Common myeloid progenitor, CD34-positive (primary cell): ENCODE results near the gene ACHE.
A peak's percentile ranks its signal among the peaks of the same experiment; 100 is the strongest.

ENCODE experiments used
- CTCF ChIA-PET: fragments of 350-600 bp; sonication (Branson Sonifier 250); formaldehyde crosslinking; loops from one replicate; lab custom pipeline; 2021; ENCODE audit warnings: antibody characterized with exemption; lab: Charles Lee
- POLR2A ChIA-PET: fragments of 350-600 bp; sonication (Branson Sonifier 250); formaldehyde crosslinking; loops from one replicate; lab custom pipeline; 2021; ENCODE audit warnings: antibody characterized with exemption; lab: Charles Lee
- DNase-seq, 3 donors: peaks; one replicate each; pipeline versions ENCODE4 v3.0.0 to v3.0.0-alpha.2; 2013
- H3K27ac ChIP-seq, 2 experiments: 1 replicate in 1 of 2; 2 replicates in 1 of 2; pipeline ENCODE4 v1.7.0; 2013; ENCODE audit warnings: inconsistent platforms in 2 of 2, low read length in 2 of 2, mild to moderate bottlenecking in 2 of 2, low read depth in 1 of 2, moderate library complexity in 1 of 2; ENCODE audit not compliant: severe bottlenecking in 2 of 2, insufficient read depth in 1 of 2, poor library complexity in 1 of 2
- H3K27me3 ChIP-seq, 5 experiments: replicated peaks in 2 of 5; 1 replicate in 3 of 5; 2 replicates in 2 of 5; pipeline versions ENCODE4 v1.6.1 to v1.7.0; 2013; ENCODE audit warnings: low read length in 4 of 5, mild to moderate bottlenecking in 2 of 5, moderate library complexity in 2 of 5, inconsistent platforms in 1 of 5; ENCODE audit not compliant: insufficient read depth in 5 of 5, control insufficient read depth in 4 of 5
- H3K36me3 ChIP-seq, 4 experiments: 1 replicate in 2 of 4; 2 replicates in 2 of 4; pipeline versions ENCODE4 v1.6.1 to v1.7.0; 2013; ENCODE audit warnings: low read length in 3 of 4, control low read depth in 1 of 4, mild to moderate bottlenecking in 1 of 4; ENCODE audit not compliant: control insufficient read depth in 4 of 4, insufficient read depth in 4 of 4
- H3K4me1 ChIP-seq, 4 experiments: 1 replicate in 3 of 4; 2 replicates in 1 of 4; pipeline versions ENCODE4 v1.6.1 to v1.7.1; 2013; ENCODE audit warnings: low read length in 3 of 4, mild to moderate bottlenecking in 3 of 4, control low read depth in 1 of 4, inconsistent platforms in 1 of 4, moderate library complexity in 1 of 4; ENCODE audit not compliant: control insufficient read depth in 4 of 4, insufficient read depth in 4 of 4; ENCODE audit errors: control extremely low read depth in 1 of 4
- H3K4me3 ChIP-seq, 7 experiments: 1 replicate in 4 of 7; 2 replicates in 3 of 7; pipeline versions ENCODE4 v1.5.1 to v1.7.0; 2013; ENCODE audit warnings: mild to moderate bottlenecking in 7 of 7, low read length in 6 of 7, moderate library complexity in 6 of 7, inconsistent platforms in 2 of 7, low read depth in 2 of 7, control low read depth in 1 of 7; ENCODE audit not compliant: insufficient read depth in 4 of 7, control insufficient read depth in 1 of 7; ENCODE audit errors: extremely low read depth in 1 of 7
- H3K9me3 ChIP-seq, 5 experiments: 1 replicate in 4 of 5; 2 replicates in 1 of 5; pipeline versions ENCODE4 v1.6.1 to v1.7.1; 2013; ENCODE audit warnings: low read length in 4 of 5, mild to moderate bottlenecking in 2 of 5, inconsistent platforms in 1 of 5, low read depth in 1 of 5, moderate library complexity in 1 of 5; ENCODE audit not compliant: control insufficient read depth in 4 of 5, insufficient read depth in 2 of 5; ENCODE audit errors: control extremely low read depth in 1 of 5
- WGBS: methylation state at CpG from one replicate; pipeline ENCODE4 v1.1.5; 2013; ENCODE audit not compliant: insufficient coverage; 5-methylcytosine and 5-hydroxymethylcytosine counted together

ACHE gene

DNA sequence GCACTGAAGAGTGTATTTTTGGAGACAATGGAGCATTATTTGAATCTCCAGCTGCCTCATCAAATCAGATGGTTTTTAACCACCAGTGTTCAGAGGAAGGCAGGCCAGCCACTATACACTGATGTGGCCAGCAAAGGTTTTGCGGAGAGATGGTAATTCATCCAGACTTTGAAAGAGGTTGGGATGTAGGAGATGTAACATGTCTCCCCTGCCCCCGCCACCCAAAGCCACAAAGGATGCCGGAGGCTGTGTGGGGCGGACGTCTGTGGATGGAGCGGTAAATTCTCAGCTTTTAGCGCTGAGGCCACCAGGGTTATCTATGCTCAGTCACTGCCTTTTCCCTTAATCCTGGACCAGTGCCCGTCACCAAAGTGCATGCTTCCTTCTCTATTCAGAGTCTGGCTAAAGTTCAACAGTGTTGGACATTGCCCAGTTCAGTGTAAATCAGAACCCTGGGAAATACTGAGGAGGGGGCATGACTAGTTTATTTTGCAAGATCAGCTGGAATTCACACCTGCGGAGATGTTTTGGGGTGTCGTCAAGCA is 32.2 kb downstream of the ACHE start:
- Histone ChIP-seq H3K4me3 (peak overlapping the region in 1 of 7 experiments; percentile 45), H3K4me1 (peaks cover 0 to 68% (median 39%) of the 10 kb centered on the region in 4 experiments), H3K36me3 (peaks cover 7 to 35% (median 25%) of the 10 kb centered on the region in 4 experiments), H3K9me3 (no peaks in the 10 kb centered on the region), H3K27ac (no peak overlapping the region), H3K27me3 (no peaks in the 10 kb centered on the region)
- 0% methylated on average over 10 of the region's 10 CpGs for WGBS
- DNase-seq = peak; percentile 64 to 76 (median 71)
- CTCF ChIA-PET = interaction anchor here (1.0 to 1.5 kb wide), 4 partner anchors 9 to 35 kb away, joined by 3 to 7 read pairs (median 6); partner anchors contain the start of gene SLC12A9
- POLR2A ChIA-PET = interaction anchor here (0.5 to 0.9 kb wide), 3 partner anchors 24 to 314 kb away, joined by 3 read pairs; no protein-coding TSS in a partner anchor

DNA sequence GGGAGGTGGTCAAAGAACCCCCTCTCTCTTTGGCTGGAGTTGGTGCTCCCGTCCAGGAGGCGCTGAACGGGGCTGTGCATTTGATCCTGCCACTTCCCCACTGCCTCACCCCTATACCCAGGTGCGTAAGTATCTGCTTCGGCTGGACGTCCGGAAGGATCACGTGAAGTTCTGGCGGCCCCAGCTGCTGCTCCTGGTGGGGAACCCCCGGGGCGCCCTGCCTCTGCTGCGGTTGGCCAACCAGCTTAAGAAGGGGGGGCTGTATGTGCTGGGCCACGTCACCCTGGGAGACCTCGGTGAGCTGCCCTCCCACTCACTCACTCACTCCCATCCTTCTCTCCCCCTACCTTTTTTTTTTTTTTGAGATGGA is 34.1 kb downstream of the ACHE start:
- Histone ChIP-seq H3K36me3 (peaks cover 7 to 42% (median 31%) of the 10 kb centered on the region in 4 experiments), H3K27ac (no peak overlapping the region), H3K4me3 (no peak overlapping the region), H3K9me3 (no peaks in the 10 kb centered on the region), H3K27me3 (no peaks in the 10 kb centered on the region), H3K4me1 (peaks cover 0 to 49% (median 24%) of the 10 kb centered on the region in 4 experiments)
- WGBS = 96% methylated on average over 5 of the region's 14 CpGs
- CTCF ChIA-PET = interaction anchor here (1.0 to 3.5 kb wide), 3 partner anchors 13 to 156 kb away, joined by 3 to 11 read pairs (median 4); partner anchors contain the start of genes POP7, SRRT and UFSP1
- no peak for DNase-seq
- POLR2A ChIA-PET = no interaction called here

DNA sequence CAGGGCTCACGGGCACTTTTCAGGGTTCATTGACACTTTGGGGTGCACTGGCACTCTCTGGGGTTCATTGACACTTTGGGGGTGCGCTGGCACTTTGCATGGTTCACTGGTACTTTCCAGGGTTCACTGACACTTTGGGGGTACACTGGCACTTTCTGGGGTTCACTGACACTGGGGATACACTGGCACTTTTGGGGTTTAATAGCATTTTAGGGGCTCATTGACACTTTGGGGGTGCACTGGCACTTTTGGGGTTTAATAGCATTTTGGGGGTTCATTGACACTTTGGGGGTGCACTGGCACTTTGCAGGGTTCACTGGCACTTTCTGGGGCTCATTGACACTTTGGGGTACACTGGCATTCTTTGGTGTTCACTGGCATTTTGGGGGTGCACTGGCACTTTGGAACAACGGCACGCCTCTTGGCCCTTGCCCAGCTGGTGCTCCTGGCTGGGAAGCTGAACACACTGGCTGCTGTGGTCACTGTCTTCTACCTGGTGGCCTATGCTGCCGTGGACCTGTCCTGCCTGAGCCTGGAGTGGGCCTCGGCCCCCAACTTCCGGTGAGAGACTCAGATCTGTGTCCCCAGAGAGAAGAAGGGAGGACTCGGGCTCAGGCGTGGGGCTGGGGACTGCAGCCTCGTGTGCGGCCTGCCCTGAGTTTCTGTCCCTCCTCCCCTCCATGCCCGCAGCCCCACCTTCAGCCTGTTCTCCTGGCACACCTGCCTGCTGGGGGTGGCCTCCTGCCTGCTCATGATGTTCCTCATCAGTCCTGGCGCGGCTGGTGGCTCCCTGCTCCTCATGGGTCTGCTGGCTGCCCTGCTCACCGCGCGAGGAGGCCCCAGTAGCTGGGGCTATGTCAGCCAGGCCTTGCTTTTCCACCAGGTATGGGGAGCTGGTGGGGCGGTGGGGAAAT is 34.7 kb downstream of the ACHE start:
- Histone ChIP-seq H3K9me3 (no peaks in the 10 kb centered on the region), H3K27me3 (no peaks in the 10 kb centered on the region), H3K4me1 (peaks cover 0 to 43% (median 21%) of the 10 kb centered on the region in 4 experiments), H3K36me3 (peaks cover 7 to 42% (median 32%) of the 10 kb centered on the region in 4 experiments), H3K4me3 (no peak overlapping the region), H3K27ac (no peak overlapping the region)
- ChIA-PET CTCF (interaction anchor here (1.5 to 3.5 kb wide), 2 partner anchors 29 to 155 kb away, joined by 3 to 11 read pairs; partner anchors contain the start of genes POP7 and UFSP1), POLR2A (no interaction called here)
- DNase-seq = no peak
- WGBS = 98% methylated on average over 15 of the region's 18 CpGs

DNA sequence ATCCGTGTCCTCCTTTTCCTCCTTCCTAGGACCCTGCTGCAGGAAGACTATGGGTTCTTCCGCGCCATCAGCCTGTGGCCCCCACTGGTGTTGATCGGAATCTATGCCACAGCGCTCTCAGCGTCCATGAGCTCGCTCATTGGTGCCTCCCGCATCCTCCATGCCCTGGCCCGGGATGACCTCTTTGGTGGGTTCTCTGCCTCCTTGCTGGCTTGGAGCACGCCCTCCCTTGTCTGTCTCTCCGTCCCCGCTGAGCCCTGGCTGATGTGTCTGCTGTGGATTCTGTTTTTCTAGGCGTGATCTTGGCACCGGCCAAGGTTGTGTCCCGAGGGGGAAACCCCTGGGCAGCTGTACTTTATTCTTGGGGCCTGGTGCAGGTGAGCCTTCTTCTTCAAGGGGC is 35.8 kb downstream of the ACHE start:
- H3K27me3 ChIP-seq = no peaks in the 10 kb centered on the region
- ChIA-PET CTCF (interaction anchor here (1.0 to 3.5 kb wide), 3 partner anchors 11 to 154 kb away, joined by 4 to 11 read pairs (median 5); partner anchors contain the start of genes POP7 and SRRT), POLR2A (no interaction called here)
- H3K27ac ChIP-seq = no peak overlapping the region
- H3K9me3 ChIP-seq = no peaks in the 10 kb centered on the region
- peaks cover 0 to 32% (median 16%) of the 10 kb centered on the region in 4 experiments for H3K4me1 ChIP-seq
- no peak overlapping the region for H3K4me3 ChIP-seq
- no peak for DNase-seq
- H3K36me3 ChIP-seq = peaks cover 9 to 46% (median 36%) of the 10 kb centered on the region in 4 experiments
- 97% methylated on average over 11 of the region's 15 CpGs for WGBS

DNA sequence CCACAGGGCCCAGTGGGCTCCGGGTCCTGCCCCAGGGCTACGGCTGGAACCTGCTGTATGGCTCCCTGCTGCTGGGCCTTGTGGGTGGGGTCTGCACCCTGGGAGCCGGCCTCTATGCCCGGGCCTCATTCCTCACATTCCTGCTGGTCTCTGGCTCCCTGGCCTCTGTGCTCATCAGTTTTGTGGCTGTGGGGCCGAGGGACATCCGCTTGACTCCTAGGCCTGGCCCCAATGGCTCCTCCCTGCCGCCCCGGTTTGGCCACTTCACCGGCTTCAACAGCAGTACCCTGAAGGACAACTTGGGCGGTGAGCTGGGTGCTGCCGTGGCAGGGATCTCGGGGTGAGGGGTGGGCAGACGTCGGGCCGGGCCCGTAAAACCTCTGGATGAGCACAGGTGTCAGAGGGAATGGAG is 38.8 kb downstream of the ACHE start:
- DNase-seq = no peak
- H3K4me1 ChIP-seq = peaks cover 0 to 23% (median 18%) of the 10 kb centered on the region in 4 experiments
- ChIA-PET POLR2A (interaction anchor here (0.6 kb wide), 1 partner anchor 238 kb away, joined by 4 read pairs; no protein-coding TSS in a partner anchor), CTCF (interaction anchor here (1.9 kb wide), 1 partner anchor 56 kb away, joined by 6 read pairs; no protein-coding TSS in a partner anchor)
- 97% methylated on average over 16 of the region's 16 CpGs for WGBS
- H3K27me3 ChIP-seq = no peaks in the 10 kb centered on the region
- no peak overlapping the region for H3K27ac ChIP-seq
- H3K4me3 ChIP-seq = no peak overlapping the region
- H3K9me3 ChIP-seq = no peaks in the 10 kb centered on the region
- peaks cover 2 to 46% (median 32%) of the 10 kb centered on the region in 4 experiments for H3K36me3 ChIP-seq

DNA sequence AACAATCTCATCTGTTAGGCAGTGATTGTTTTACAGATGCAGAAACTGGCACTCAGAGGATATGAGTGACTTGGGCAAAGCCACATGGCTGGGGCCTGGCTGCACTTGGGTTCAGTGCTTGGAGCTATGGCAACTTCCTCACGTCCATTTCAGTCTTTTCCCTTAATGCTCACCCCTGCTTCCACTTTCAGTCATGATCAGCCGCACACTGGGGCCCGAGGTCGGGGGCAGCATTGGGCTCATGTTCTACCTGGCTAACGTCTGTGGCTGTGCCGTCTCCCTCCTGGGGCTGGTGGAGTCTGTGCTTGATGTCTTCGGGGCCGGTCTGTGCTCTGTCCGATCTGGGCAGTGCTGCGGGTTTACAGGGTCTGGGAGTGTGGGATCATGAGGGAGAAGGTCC is 40.2 kb downstream of the ACHE start:
- Histone ChIP-seq H3K36me3 (peaks cover 2 to 34% (median 23%) of the 10 kb centered on the region in 4 experiments), H3K4me1 (peaks cover 0 to 23% (median 19%) of the 10 kb centered on the region in 4 experiments), H3K4me3 (no peak overlapping the region), H3K27me3 (no peaks in the 10 kb centered on the region), H3K27ac (no peak overlapping the region), H3K9me3 (no peaks in the 10 kb centered on the region)
- ChIA-PET CTCF (interaction anchor here (0.9 kb wide), 1 partner anchor 9 kb away, joined by 3 read pairs; no protein-coding TSS in a partner anchor), POLR2A (no interaction called here)
- no peak for DNase-seq
- over 99% methylated on average over 10 of the region's 10 CpGs for WGBS
